PFSK-1 (cell line): Measurements from ENCODE around the gene SOX5.

Experiments
- FOXP2 ChIP-seq: optimal IDR thresholded peaks from 2 replicates; pipeline ENCODE3; 2011; ENCODE audit warnings: borderline replicate concordance, control low read depth, inconsistent platforms; ENCODE audit not compliant: insufficient read depth; ENCODE audit errors: extremely low read length, extremely low read depth
- POLR2AphosphoS5 ChIP-seq: IDR thresholded peaks from 2 replicates; pipeline ENCODE4 v1.6.1; 2012; ENCODE audit warnings: low read depth, mild to moderate bottlenecking, control low read depth, low read length, moderate library complexity
- SIN3A ChIP-seq: IDR thresholded peaks from 2 replicates; pipeline ENCODE4 v1.6.1; 2012; ENCODE audit warnings: mild to moderate bottlenecking, low read length, moderate library complexity, borderline replicate concordance; ENCODE audit not compliant: insufficient read depth
- TAF1 ChIP-seq: IDR thresholded peaks from 2 replicates; pipeline ENCODE4 v1.6.1; 2012; ENCODE audit warnings: low read length, control low read depth, borderline replicate concordance; ENCODE audit not compliant: insufficient read depth
- TF ChIP-seq, protein P1 (sequence below), 2 experiments: IDR thresholded peaks; 2 replicates each; pipeline versions ENCODE4 v1.6.1 to v1.8.0; 2011 to 2012; ENCODE audit warnings: low read depth in 2 of 2, low read length in 2 of 2, control low read depth in 1 of 2, inconsistent platforms in 1 of 2, mild to moderate bottlenecking in 1 of 2, moderate library complexity in 1 of 2; ENCODE audit not compliant: insufficient read depth in 1 of 2

Gene SOX5

DNA sequence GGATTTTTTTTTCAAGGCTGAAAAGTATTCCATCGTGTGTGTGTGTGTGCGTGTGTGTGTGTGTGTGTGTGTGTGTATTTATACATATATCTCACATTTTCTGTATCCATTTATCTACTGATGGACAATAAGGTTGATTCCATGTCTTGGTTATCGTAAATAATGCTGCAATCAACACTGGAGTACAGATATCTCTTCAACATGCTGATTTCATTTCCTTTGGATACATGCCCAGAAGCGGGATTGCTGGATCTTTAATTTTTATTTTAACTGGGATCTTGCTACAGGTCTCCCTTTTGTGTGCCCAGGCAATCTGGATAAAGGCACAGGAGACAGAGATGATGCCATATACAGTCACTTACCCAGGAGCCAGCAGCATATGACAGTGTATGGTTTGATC is 338.1 kb downstream of the SOX5 start:
- no peak for TF ChIP-seq TAF1
- no peak for TF ChIP-seq FOXP2
- TF ChIP-seq, protein P1, sequence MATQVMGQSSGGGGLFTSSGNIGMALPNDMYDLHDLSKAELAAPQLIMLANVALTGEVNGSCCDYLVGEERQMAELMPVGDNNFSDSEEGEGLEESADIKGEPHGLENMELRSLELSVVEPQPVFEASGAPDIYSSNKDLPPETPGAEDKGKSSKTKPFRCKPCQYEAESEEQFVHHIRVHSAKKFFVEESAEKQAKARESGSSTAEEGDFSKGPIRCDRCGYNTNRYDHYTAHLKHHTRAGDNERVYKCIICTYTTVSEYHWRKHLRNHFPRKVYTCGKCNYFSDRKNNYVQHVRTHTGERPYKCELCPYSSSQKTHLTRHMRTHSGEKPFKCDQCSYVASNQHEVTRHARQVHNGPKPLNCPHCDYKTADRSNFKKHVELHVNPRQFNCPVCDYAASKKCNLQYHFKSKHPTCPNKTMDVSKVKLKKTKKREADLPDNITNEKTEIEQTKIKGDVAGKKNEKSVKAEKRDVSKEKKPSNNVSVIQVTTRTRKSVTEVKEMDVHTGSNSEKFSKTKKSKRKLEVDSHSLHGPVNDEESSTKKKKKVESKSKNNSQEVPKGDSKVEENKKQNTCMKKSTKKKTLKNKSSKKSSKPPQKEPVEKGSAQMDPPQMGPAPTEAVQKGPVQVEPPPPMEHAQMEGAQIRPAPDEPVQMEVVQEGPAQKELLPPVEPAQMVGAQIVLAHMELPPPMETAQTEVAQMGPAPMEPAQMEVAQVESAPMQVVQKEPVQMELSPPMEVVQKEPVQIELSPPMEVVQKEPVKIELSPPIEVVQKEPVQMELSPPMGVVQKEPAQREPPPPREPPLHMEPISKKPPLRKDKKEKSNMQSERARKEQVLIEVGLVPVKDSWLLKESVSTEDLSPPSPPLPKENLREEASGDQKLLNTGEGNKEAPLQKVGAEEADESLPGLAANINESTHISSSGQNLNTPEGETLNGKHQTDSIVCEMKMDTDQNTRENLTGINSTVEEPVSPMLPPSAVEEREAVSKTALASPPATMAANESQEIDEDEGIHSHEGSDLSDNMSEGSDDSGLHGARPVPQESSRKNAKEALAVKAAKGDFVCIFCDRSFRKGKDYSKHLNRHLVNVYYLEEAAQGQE (IDR thresholded peaks at IDR 0.05; ENCODE audit: insufficient read depth in 1 of 2, low read depth in 2 of 2, low read length in 2 of 2) = no peak
- TF ChIP-seq POLR2AphosphoS5 = no peak
- TF ChIP-seq SIN3A = no peak

DNA sequence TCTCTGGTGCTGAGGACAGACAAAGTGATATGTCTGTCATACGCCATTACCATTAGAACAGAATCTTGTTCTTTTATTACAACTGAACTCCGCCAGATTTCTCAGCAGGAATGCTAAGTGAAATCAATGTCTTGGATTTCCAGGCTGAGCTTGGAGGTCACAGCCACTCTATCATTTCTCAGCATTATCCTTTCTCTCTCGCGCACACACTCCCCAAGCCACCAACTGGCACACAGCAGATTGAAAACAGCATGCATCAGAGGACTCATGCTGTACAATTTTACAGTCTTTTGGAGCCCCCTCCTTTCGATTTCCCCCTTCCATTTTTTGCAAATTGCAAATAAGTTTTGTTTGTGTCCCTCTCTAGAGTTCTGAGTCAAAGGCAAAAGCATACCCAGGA is 348.6 kb downstream of the SOX5 start:
- no peak for TF ChIP-seq TAF1
- no peak for TF ChIP-seq SIN3A
- no peak for TF ChIP-seq POLR2AphosphoS5
- TF ChIP-seq FOXP2 = no peak

DNA sequence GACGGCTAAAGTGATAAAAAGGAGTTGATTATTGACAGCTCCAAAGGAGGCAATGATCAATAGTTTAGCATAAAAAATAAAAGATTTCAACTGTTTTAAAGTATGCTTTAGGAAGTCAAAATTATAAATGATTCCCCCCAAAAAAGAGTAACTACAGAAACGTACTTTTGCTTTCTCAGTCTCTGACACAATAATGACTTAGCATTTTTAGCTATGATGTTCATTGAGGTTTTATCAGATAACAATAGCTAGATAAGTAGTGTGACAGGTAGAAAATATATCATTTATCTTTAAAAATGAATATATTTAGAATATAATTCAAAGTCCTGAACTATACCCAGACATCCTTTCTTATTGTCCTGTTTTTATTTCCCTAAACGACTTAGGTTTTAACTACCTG is 352.9 kb downstream of the SOX5 start:
- TF ChIP-seq TAF1 = no peak
- TF ChIP-seq, protein P1 (IDR thresholded peaks at IDR 0.05; ENCODE audit: insufficient read depth in 1 of 2, low read depth in 2 of 2, low read length in 2 of 2) = no peak

DNA sequence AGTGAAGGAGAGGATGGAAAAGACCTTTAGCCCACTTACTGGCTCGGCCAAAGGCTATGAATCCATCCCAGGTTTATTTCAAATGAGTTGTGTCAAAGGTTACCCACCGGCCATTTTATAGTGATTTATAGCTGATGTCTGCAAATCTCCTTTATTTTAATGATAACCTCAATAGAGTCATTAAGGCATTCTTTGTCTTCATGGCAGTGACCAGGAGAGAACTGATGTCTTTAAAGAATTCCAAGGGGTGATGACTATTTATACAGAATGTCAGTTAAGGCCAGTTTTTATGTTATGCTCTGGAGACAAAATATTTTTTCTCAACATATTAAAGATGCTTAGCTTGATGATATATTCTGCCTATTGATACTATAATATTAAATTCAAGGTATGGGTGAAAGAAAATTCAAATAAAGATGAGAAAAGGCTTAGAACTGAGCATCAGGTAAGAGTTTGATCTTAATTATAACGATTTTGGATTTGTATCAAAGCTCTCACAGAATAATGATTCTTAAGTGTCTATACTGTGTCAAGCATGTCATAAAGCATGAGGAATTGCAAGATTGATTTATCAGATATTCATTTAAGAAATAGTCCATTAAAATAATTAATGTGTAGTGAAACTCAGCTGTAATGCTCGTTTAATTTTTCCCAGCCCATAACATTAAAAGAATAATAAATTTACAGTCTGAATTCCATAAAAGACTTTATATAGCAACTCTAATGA is 361.5 kb downstream of the SOX5 start:
- TF ChIP-seq POLR2AphosphoS5 (no peak), SIN3A (no peak), FOXP2 (no peak), TAF1 (no peak)
- TF ChIP-seq, protein P1 (IDR thresholded peaks at IDR 0.05; ENCODE audit: insufficient read depth in 1 of 2, low read depth in 2 of 2, low read length in 2 of 2) = no peak

DNA sequence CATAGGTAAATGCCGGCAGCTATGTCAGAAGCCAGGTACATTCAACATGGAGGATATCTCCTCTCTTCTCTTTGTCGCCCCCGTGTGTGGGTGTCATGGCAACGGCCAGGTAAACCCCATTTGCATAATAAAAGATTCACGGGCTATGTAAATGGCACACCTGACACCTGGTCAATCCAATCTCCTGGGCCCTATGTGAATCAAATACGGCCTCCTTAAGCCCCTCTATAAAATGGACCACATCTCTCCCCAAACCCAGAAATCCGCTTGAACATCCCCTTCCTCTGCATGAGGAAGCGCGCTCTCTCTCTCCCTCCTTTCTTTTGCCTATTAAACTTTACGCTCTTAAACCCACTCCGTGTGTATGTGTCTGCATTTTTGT is 363.7 kb downstream of the SOX5 start:
- TF ChIP-seq, protein P1 (IDR thresholded peaks at IDR 0.05; ENCODE audit: insufficient read depth in 1 of 2, low read depth in 2 of 2, low read length in 2 of 2) = no peak
- TF ChIP-seq TAF1 = no peak
- TF ChIP-seq FOXP2 = no peak
- no peak for TF ChIP-seq SIN3A
